Measurements from ENCODE around the gene SLC4A4. TPM values are rescaled to one million over a fixed set of nuclear protein-coding genes. Genes with fewer than 3 reads are reported as not detected.

Gene SLC4A4
- total RNA-seq, result 281 and 286 TPM in 2 replicates
- long read RNA-seq, partial matches to known transcripts, result 40 of 123 reads
- long read RNA-seq, other reads (novel, unspliced or antisense), result 82 of 123 reads

DNA sequence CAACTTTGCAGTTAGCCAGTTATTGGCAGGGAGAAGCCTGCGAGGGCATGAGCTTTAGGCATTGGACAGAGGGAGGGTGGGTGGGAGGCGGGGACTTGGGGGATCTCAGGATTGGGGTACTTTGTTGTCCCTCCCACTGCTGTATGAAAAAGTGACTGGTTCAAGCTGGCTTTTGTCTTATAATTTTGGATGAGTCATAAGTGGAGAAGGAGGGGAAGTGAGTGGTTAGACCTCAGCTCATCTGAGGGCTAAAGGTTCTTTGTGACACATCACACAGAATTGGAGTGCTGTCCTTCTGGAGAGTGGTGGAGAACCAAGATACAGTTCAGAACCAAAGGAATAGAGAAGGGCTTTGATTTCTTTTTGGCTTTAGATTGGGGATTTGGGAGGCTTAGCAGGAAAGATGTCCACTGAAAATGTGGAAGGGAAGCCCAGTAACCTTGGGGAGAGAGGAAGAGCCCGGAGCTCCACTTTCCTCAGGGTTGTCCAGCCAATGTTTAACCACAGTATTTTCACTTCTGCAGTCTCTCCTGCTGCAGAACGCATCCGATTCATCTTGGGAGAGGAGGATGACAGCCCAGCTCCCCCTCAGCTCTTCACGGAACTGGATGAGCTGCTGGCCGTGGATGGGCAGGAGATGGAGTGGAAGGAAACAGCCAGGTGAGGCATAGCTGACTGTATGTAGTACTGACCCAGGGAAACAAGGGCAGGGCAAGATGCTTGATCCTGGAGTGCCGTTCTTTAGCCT is at the start of gene SLC4A4:
Gene SLC4A4 (plus strand): TSS at position 175 of the 748 bp plus-strand sequence.
- Mint-ChIP-seq H3K36me3 (ENCODE audit: insufficient read depth) (peaks cover 32% of the 10 kb centered on the region), H3K4me3 (ENCODE audit: low read depth) (no peak within 1 kb of the TSS), H3K27me3 (no peaks in the 10 kb centered on the region), H3K27ac (no peak within 1 kb of the TSS), H3K9me3 (ENCODE audit: low read depth) (no peaks in the 10 kb centered on the region), H3K4me1 (ENCODE audit: low read depth) (peaks cover 17% of the 10 kb centered on the region)
- TF ChIP-seq, protein P1, sequence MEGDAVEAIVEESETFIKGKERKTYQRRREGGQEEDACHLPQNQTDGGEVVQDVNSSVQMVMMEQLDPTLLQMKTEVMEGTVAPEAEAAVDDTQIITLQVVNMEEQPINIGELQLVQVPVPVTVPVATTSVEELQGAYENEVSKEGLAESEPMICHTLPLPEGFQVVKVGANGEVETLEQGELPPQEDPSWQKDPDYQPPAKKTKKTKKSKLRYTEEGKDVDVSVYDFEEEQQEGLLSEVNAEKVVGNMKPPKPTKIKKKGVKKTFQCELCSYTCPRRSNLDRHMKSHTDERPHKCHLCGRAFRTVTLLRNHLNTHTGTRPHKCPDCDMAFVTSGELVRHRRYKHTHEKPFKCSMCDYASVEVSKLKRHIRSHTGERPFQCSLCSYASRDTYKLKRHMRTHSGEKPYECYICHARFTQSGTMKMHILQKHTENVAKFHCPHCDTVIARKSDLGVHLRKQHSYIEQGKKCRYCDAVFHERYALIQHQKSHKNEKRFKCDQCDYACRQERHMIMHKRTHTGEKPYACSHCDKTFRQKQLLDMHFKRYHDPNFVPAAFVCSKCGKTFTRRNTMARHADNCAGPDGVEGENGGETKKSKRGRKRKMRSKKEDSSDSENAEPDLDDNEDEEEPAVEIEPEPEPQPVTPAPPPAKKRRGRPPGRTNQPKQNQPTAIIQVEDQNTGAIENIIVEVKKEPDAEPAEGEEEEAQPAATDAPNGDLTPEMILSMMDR (IDR thresholded peaks at IDR 0.05; ENCODE audit: unreplicated experiment), result no peak
- no peak for DNase-seq (ENCODE audit: low spot score, unreplicated experiment)

DNA sequence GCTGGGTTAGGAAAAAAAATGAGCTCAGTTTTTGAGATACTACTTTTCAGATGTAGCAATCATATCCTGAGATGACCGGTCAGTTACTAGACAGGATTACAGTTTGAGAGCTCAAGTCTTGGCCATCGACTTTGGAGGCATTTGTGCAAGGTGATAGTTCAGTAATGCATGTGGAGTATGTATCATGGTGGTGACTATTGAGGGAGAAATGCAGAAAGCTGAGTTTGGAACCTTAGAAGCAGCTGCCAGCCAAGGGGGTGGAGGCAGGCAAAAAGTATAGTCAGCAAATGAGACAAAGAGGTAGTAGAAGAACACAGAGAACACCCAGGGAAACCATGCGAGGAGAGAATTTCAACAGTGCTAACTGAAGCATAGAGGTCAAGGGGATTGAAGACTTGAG is 48.7 kb upstream of the SLC4A4 start:
- Mint-ChIP-seq H3K9me3 (ENCODE audit: low read depth) (no peaks in the 10 kb centered on the region), H3K27ac (peak overlapping the region; percentile 22), H3K36me3 (ENCODE audit: insufficient read depth) (peaks cover 20% of the 10 kb centered on the region), H3K27me3 (no peaks in the 10 kb centered on the region), H3K4me3 (ENCODE audit: low read depth) (no peak overlapping the region), H3K4me1 (ENCODE audit: low read depth) (peaks cover 49% of the 10 kb centered on the region)
- DNase-seq (ENCODE audit: low spot score, unreplicated experiment), result no peak
- TF ChIP-seq, protein P1 (IDR thresholded peaks at IDR 0.05; ENCODE audit: unreplicated experiment), result no peak

DNA sequence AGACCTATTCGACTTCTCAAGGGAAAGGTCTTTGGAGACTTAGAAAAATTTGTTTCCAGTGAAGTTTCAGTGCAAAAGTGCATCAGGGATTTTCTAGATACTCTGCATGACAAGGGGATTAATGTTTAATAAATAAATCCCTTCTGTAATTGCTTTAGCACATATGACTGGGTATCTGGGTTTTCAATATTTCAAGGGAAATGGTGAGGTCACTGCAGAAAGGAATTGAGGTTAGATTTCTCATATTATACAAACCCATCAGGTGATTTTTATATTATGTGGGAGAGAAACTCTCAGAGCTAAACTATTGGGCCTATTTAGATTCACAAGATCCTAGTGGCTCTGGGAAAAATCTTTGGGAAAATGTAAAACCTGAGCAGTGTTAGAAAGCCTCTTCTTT is 48.3 kb upstream of the SLC4A4 start:
- Mint-ChIP-seq H3K27ac (peak overlapping the region; percentile 22), H3K36me3 (ENCODE audit: insufficient read depth) (peaks cover 21% of the 10 kb centered on the region), H3K4me3 (ENCODE audit: low read depth) (no peak overlapping the region), H3K9me3 (ENCODE audit: low read depth) (no peaks in the 10 kb centered on the region), H3K4me1 (ENCODE audit: low read depth) (peaks cover 47% of the 10 kb centered on the region), H3K27me3 (no peaks in the 10 kb centered on the region)
- TF ChIP-seq, protein P1 (IDR thresholded peaks at IDR 0.05; ENCODE audit: unreplicated experiment), result no peak
- DNase-seq (ENCODE audit: low spot score, unreplicated experiment), result no peak

DNA sequence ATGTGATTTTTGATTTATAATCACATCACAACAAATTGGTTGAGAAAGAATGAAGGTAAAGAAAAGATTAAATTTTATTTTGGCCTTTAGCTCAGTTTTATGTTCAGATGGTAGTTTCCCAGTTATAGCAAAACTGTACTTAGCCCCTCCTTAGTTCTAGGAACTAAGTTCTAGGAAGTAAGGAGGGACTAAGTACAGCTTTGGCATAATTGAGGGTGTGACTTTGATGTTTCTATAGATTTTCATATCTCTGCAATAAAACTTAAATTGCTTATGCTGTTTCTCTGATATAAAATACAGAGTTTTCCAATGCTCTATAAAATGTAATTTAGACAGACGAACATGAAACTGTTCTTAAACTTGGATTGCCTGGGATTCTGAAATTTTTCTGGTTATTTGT is 46.6 kb upstream of the SLC4A4 start:
- Mint-ChIP-seq H3K27ac (no peak overlapping the region), H3K4me3 (ENCODE audit: low read depth) (no peak overlapping the region), H3K4me1 (ENCODE audit: low read depth) (peaks cover 53% of the 10 kb centered on the region), H3K36me3 (ENCODE audit: insufficient read depth) (peaks cover 25% of the 10 kb centered on the region), H3K9me3 (ENCODE audit: low read depth) (no peaks in the 10 kb centered on the region), H3K27me3 (no peaks in the 10 kb centered on the region)
- TF ChIP-seq, protein P1 (IDR thresholded peaks at IDR 0.05; ENCODE audit: unreplicated experiment), result no peak
- no peak for DNase-seq (ENCODE audit: low spot score, unreplicated experiment)

DNA sequence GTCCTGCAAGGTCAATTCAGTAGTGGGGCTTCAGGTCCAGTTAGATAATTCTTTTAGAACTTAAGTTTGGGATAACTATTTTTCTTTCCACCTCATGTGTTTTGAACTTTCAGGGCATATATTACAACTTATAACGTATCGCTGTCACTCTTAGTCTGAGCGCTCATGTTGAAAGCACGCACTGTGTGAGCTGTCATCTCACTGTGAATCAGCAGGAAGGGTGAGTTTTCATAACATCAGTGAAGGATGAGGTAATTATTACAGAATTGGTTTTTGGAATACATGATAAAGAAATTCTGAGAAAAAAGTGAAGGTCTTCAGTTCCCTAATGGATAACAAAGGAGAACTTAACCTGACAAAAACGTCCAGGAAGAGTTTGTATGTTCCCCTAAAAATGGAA is 45.1 kb upstream of the SLC4A4 start:
- Mint-ChIP-seq H3K9me3 (ENCODE audit: low read depth) (no peaks in the 10 kb centered on the region), H3K4me3 (ENCODE audit: low read depth) (no peak overlapping the region), H3K27me3 (no peaks in the 10 kb centered on the region), H3K4me1 (ENCODE audit: low read depth) (peaks cover 41% of the 10 kb centered on the region), H3K36me3 (ENCODE audit: insufficient read depth) (peaks cover 25% of the 10 kb centered on the region), H3K27ac (peak overlapping the region; percentile 42)
- DNase-seq (ENCODE audit: low spot score, unreplicated experiment), result no peak
- TF ChIP-seq, protein P1 (IDR thresholded peaks at IDR 0.05; ENCODE audit: unreplicated experiment), result no peak

Data from progenitor cell of endocrine pancreas (in vitro differentiated cells).